ENCODE data around the gene MAP3K6.

Gene MAP3K6

DNA sequence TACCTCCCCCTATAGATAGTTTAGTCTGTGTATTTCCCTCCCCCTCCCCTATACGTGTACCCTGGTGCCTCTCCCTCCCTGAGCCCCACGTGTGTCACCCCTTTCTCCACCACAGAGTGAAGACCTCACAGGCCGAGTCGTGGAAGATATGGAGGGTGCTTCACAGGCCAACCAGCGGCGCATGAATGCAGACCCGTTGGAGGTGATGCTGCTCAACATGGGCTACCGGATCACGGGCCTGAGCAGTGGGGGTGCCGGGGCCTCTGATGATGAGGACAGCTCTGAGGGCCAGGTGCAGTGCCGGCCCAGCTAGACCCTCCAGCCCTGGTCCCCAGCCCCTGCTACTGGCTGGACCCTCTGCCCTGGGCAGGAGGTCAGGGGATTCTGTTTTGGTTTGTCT, 60.7 kb downstream of the MAP3K6 start:
- DNase-seq (ENCODE audit: low read depth in 3 of 3), result no peak
